ENCODE data around the gene ZNF488.

DNA sequence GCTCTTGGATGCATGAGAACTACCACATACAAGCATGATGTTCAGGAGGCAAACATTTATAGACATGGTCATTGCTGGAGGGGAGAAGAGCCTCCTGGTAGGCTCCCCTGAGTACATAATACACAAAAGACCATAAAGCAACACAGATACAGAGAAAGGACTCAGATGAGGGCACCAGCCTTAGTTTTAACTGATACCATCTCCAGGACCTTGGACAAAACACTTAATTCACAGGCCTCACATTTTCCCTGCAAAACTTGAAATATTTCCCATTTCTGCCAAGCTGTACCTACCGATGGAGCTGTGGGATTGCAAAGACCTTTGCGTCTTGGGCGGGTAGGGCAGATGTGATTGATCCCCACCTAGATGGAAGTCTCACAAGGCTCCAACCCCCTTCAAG is 16.7 kb upstream of the ZNF488 start:
- TF ChIP-seq, protein P1, sequence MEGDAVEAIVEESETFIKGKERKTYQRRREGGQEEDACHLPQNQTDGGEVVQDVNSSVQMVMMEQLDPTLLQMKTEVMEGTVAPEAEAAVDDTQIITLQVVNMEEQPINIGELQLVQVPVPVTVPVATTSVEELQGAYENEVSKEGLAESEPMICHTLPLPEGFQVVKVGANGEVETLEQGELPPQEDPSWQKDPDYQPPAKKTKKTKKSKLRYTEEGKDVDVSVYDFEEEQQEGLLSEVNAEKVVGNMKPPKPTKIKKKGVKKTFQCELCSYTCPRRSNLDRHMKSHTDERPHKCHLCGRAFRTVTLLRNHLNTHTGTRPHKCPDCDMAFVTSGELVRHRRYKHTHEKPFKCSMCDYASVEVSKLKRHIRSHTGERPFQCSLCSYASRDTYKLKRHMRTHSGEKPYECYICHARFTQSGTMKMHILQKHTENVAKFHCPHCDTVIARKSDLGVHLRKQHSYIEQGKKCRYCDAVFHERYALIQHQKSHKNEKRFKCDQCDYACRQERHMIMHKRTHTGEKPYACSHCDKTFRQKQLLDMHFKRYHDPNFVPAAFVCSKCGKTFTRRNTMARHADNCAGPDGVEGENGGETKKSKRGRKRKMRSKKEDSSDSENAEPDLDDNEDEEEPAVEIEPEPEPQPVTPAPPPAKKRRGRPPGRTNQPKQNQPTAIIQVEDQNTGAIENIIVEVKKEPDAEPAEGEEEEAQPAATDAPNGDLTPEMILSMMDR (IDR thresholded peaks at IDR 0.05): no peak
- TF ChIP-seq EP300 (IDR thresholded peaks at IDR 0.05): no peak

Data from ovary (tissue), 3 donors.